NCI-H524 (cell line): Measurements from ENCODE around the gene MMP25.
A peak's percentile ranks its signal among the peaks of the same experiment; 100 is the strongest.
"Not testable (repeated sequence)": the region's sequence is repeated elsewhere in the genome, so short reads cannot be mapped to it uniquely, and the experiment has no call there.

ENCODE experiments used
- DNase-seq, 2 experiments: peaks; one replicate each; lab custom pipeline; 2025; lab: John Stamatoyannopoulos, UW

Gene MMP25

GRCh38 chr16:3030222-3031212, 15.8 kb upstream of the MMP25 start:
- no peak for DNase-seq

GRCh38 chr16:3032624-3033023, 13.7 kb upstream of the MMP25 start:
- no peak for DNase-seq

GRCh38 chr16:3035289-3035971, 10.9 kb upstream of the MMP25 start:
- no peak for DNase-seq

GRCh38 chr16:3035972-3036725, 10.2 kb upstream of the MMP25 start:
- DNase-seq, result no peak

GRCh38 chr16:3036726-3037315, 9.5 kb upstream of the MMP25 start, which contains the start of gene BICDL2:
BICDL2 (minus strand) TSS chr16:3036944; CDS start chr16:3035496, 1,448 bp downstream.
- no peak for DNase-seq

- DNase-seq, result peak in 1 of 2 experiments; percentile 65
Measured at GRCh38 chr16:3038256-3038655, 8.1 kb upstream of the MMP25 start.

GRCh38 chr16:3038896-3039295, 7.5 kb upstream of the MMP25 start:
- DNase-seq, result peak in 1 of 2 experiments; percentile 30

GRCh38 chr16:3042376-3042775, 4.0 kb upstream of the MMP25 start:
- no peak for DNase-seq

GRCh38 chr16:3044708-3045107, 1.7 kb upstream of the MMP25 start:
- no peak for DNase-seq

- DNase-seq, result no peak
Measured at GRCh38 chr16:3046641-3047386, 453 bp downstream of the MMP25 start.

- DNase-seq, result no peak
Measured at GRCh38 chr16:3047387-3047720, 993 bp downstream of the MMP25 start.

GRCh38 chr16:3049921-3050481, 3.6 kb downstream of the MMP25 start:
- DNase-seq, result no peak

- no peak for DNase-seq
Measured at GRCh38 chr16:3050487-3050886, 4.1 kb downstream of the MMP25 start.

GRCh38 chr16:3051009-3051408, 4.6 kb downstream of the MMP25 start:
- no peak for DNase-seq

- no peak for DNase-seq
Measured at GRCh38 chr16:3051494-3051893, 5.1 kb downstream of the MMP25 start.

GRCh38 chr16:3052571-3053329, 6.4 kb downstream of the MMP25 start:
- DNase-seq, result not testable (repeated sequence)

- not testable (repeated sequence) for DNase-seq
Measured at GRCh38 chr16:3053330-3053710, 7.0 kb downstream of the MMP25 start.

GRCh38 chr16:3054965-3055733, 8.8 kb downstream of the MMP25 start:
- no peak for DNase-seq

GRCh38 chr16:3055734-3056115, 9.4 kb downstream of the MMP25 start:
- not testable (repeated sequence) for DNase-seq
